ENCODE data around the gene SRD5A3.

GRCh38 chr4:55358668-55359067 is 12.6 kb downstream of the SRD5A3 start:
- TF ChIP-seq, protein P1, sequence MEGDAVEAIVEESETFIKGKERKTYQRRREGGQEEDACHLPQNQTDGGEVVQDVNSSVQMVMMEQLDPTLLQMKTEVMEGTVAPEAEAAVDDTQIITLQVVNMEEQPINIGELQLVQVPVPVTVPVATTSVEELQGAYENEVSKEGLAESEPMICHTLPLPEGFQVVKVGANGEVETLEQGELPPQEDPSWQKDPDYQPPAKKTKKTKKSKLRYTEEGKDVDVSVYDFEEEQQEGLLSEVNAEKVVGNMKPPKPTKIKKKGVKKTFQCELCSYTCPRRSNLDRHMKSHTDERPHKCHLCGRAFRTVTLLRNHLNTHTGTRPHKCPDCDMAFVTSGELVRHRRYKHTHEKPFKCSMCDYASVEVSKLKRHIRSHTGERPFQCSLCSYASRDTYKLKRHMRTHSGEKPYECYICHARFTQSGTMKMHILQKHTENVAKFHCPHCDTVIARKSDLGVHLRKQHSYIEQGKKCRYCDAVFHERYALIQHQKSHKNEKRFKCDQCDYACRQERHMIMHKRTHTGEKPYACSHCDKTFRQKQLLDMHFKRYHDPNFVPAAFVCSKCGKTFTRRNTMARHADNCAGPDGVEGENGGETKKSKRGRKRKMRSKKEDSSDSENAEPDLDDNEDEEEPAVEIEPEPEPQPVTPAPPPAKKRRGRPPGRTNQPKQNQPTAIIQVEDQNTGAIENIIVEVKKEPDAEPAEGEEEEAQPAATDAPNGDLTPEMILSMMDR (IDR thresholded peaks at IDR 0.05), result no peak
- TF ChIP-seq, protein P2, sequence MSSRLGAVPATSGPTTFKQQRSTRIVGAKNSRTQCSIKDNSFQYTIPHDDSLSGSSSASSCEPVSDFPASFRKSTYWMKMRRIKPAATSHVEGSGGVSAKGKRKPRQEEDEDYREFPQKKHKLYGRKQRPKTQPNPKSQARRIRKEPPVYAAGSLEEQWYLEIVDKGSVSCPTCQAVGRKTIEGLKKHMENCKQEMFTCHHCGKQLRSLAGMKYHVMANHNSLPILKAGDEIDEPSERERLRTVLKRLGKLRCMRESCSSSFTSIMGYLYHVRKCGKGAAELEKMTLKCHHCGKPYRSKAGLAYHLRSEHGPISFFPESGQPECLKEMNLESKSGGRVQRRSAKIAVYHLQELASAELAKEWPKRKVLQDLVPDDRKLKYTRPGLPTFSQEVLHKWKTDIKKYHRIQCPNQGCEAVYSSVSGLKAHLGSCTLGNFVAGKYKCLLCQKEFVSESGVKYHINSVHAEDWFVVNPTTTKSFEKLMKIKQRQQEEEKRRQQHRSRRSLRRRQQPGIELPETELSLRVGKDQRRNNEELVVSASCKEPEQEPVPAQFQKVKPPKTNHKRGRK (CRISPR knock-in tag; IDR thresholded peaks at IDR 0.05; ENCODE audit: borderline replicate concordance), result no peak
- TF ChIP-seq STAT6 (CRISPR knock-in tag; conservative IDR thresholded peaks at IDR 0.05; ENCODE audit: low read depth), result no peak
- TF ChIP-seq ESRRA (CRISPR knock-in tag; IDR thresholded peaks at IDR 0.05; ENCODE audit: borderline replicate concordance), result no peak
- TF ChIP-seq MAX (CRISPR knock-in tag; IDR thresholded peaks at IDR 0.05), result no peak
- TF ChIP-seq CBFB (CRISPR knock-in tag; IDR thresholded peaks at IDR 0.05; ENCODE audit: low read depth), result no peak
- TF ChIP-seq GABPB1 (CRISPR knock-in tag; IDR thresholded peaks at IDR 0.05), result no peak
- no peak for TF ChIP-seq CREB1 (CRISPR knock-in tag; IDR thresholded peaks at IDR 0.05)
- TF ChIP-seq SMAD3 (CRISPR knock-in tag; IDR thresholded peaks at IDR 0.05; ENCODE audit: borderline replicate concordance), result no peak
- no peak for TF ChIP-seq NR2C2 (CRISPR knock-in tag; IDR thresholded peaks at IDR 0.05)
- no peak for TF ChIP-seq E2F4 (CRISPR knock-in tag; IDR thresholded peaks at IDR 0.05; ENCODE audit: borderline replicate concordance, low read depth)
- no peak for TF ChIP-seq CREM (CRISPR knock-in tag; IDR thresholded peaks at IDR 0.05)
- TF ChIP-seq HMGXB4 (CRISPR knock-in tag; IDR thresholded peaks at IDR 0.05), result no peak

Data from WTC11 (cell line).